HG03095 (cell line): Measurements from ENCODE around the gene EEFSEC.

Experiments used
- ATAC-seq: cut with Tn5 transposase; IDR thresholded peaks from one replicate; pipeline ENCODE4 v1.9.1; 2021; ENCODE audit warnings: moderate library complexity; ENCODE audit not compliant: unreplicated experiment

The EEFSEC gene

GRCh38 chr3:128311441-128311844, 158.2 kb downstream of the EEFSEC start:
- no peak for ATAC-seq

- ATAC-seq, result no peak
These were observed 159.0 kb downstream of the EEFSEC start for GRCh38 chr3:128312271-128312670.

- no peak for ATAC-seq
These were observed 159.9 kb downstream of the EEFSEC start for GRCh38 chr3:128313071-128313725.

DNA sequence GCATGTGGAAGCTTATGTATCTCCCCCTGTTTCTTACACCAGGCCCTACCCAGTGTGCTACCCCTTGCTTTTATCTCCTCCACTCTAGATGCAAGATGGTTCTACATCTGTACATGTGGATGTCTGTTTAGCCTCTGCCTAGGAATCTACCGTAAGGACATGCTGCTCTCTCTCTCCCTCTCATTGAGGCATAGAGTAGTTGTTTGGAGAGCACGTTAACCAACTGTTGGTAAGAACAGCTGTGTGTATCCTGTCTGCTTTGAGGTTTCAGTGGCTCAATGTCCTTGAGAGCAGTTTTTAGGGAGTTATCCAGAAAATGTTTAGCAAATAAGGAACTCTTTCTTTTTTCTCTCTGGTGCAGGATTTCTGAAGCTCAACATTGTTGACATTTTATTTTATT, 160.7 kb downstream of the EEFSEC start:
- ATAC-seq, result no peak

- ATAC-seq, result no peak
These were observed 162.0 kb downstream of the EEFSEC start for GRCh38 chr3:128315313-128315712.

- ATAC-seq, result no peak
These were observed 163.2 kb downstream of the EEFSEC start for GRCh38 chr3:128316481-128316891.

DNA sequence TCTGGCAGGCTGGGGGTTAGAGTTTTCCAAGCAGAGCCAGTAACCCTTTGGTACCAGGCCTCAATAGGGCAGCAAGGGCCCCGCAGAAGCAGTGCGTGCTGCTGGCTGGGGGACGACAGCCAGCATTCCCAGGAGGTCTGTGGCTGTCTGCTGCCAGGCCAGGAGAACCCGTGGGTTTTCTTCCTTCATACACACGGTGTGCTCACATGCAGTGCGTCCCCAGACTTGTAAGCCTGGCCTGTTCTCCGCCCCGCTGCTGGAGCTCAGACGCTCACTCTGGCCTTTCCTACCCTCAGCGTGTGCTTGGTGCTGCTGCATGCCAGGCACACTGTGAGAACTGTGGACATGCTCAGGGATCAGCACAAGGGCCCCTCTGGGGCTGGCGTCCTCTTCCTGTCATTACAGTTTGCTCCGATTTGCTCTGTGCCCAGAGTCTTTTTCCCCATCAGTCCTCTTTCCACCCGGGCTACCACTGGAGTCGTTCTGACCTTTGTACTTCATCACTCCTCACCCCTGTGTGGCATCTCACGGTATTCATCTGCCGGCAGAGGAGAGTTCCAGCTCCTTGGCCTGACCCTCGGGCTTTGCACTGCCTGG, 163.9 kb downstream of the EEFSEC start:
- no peak for ATAC-seq

DNA sequence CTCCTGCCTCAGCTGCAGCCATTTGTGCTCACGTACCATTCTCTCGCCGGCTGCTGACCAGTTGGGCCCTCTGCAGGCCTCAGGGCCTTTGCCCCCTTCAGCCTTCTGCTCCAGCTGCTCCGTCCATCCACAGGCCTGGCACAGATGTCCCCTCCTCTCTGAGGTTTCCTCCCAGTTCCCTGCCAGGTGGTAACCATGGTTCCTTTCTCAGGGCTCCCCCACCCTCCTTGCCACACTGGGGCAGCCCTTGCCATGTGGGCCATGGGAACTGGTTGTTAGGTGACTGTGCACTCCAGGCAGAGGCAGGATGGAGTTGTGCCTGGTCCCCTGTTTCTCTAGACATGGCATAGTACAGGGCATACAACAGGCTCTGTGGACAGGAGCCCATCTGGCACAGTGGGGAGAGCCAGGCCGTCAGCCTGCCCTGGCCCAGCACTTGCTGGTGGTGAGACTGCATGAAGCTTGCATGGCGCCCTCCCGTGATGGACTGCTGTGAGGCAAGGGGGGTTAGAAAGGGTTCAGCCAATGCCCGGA, 164.5 kb downstream of the EEFSEC start:
- ATAC-seq, result no peak

DNA sequence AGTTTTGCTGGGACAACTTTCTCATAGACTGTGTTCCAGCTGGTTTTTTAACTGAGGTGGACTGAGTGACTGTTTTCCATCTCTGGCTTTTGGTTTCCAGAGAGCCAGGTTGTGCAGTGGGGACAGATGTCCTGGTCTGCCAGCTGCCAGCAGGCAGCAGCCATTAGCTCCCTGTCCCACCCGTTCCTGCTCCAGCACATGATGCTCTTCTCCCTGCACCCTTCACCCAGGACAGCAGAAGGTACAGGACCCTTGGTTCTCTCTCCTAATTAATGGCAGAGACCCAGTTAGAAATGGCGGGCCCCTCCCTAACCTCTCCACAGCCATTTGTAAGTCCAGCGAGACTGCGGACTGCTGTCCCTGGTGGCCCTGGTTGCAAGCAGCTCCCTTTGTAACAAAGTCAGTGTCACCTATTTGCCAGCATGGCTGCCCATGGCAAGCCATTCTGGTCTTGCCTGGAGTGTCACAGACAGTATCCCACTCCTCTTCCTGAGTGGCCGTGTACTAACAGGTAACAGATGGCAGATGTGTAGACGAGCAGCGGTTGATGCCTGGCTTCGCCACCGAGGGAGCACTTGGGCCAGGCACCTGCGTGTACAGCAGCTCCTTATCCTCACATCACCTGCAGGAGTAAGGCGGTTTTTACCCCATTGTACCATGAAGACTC, 165.1 kb downstream of the EEFSEC start:
- ATAC-seq, result no peak

DNA sequence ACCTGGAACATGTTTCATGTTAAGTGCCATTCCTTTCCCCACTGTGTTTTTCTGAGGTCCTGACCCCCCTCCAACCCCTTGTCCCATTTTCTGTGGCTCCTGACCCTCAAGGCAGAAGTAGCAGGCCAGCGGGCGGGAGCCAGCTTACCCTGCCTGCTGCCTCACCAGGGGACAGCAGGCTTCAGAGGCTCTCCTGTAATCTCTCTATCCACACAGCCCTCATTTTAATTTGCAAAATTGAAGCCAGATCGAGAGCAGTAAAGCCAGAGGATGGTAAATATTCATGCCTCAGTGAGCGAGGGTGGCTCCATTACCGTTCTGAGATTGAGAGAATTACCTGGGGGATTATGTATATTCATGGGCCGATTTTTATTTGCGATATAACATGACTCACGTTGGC, 165.8 kb downstream of the EEFSEC start:
- no peak for ATAC-seq

GRCh38 chr3:128319741-128320141, 166.5 kb downstream of the EEFSEC start:
- ATAC-seq, result no peak

DNA sequence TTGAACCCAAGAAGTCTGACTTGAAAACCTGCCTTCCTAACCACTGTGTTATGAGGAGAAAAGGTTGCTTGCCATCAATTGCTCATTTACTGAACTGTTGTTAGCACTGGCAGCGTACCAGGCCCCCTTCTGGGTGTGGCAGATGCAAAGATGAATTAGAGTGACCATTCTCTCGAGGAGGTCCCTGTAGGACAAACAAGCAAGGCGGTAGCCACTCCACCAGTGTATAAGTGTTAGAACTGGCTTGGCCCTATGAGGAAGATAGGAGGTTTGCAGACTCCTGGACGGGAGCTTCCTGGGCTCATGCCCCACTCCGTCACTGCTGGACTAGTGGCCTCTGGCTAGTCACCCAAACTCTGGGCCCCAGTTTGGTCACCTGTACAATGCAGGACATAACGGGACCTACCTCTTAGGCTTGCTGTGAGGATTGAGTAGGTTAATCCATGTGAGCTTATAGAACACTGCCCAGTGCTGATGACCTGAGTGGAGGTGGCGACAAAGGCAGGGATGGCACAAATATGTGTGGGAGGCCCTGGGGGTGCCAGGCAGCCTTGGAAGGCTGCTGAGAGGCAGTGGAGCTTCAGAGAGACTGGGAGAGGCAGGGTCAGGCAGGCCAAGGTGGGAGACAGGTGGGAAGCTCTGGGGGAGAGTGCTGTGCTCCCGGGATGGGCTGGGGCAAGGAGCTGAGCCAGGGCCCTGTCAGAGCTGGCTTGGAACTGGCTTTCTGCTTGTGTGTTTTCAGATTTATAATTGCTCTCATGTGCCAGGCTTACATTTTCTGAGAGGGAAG, 167.5 kb downstream of the EEFSEC start:
- no peak for ATAC-seq

DNA sequence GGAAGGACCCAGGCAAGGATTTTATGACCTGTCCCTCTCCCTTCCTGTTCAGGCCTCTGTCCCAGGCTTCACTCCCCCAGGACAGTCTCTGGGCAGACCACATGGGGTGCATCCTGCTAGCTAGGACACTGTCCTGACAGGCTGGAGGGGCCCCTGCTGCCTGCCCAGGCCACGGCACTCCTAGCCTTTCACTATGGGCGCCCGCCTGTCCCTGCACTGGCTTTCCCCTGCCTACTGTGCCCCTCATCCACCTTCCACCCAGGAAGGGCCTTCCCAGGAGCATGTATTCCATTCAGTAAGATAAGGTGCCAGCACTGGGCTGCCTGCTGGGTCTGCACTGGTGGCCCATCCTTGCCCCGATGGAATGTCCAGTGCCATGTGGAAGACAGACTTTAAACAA, 168.1 kb downstream of the EEFSEC start:
- no peak for ATAC-seq

DNA sequence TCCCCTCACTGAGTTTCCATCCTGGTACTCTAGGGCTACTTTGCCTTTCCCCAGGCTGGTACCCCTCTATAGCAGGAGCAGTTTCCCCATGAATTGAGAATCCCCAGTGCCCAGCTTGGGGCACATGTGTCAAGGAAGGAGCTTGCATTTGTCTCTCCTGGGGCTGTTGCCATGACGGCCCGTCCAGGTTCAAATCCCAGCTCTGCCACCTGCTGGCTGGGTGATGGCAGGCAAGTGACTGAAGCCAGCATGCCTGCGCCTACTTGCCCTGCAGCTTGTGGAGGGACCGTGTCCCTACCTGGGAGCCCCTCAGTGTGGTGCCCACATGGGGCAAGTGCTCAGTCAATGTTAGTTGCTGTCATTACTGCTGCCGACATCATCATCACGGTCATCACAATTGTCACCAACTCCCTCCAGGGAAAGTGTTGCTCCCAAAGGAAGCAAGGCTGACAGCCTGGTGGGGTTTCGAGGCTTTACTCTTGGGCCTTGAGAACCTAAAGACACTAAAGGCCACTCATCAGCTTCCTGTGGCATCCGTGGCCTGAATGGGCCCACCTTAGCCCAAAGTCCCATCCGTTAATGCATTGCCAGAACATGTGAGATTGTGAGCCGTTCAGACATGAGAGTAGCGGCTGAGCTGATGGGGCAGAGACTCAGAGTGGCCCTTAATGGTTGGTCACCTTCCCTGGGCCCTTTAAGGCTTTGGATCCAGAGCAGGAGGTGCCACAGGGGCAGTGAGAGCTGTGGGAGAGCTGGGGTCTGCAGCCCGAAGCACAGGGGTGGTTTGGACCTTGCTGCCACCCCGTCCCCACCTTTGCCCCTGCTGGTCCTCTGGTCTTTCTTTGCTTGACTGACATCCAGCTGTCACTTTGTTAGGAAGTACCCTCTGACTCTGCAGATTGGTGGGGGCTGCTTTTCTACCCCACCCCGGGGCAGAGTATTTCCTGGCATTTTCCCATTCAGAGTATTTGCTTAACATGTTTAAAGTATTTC, 169.0 kb downstream of the EEFSEC start:
- ATAC-seq, result no peak

DNA sequence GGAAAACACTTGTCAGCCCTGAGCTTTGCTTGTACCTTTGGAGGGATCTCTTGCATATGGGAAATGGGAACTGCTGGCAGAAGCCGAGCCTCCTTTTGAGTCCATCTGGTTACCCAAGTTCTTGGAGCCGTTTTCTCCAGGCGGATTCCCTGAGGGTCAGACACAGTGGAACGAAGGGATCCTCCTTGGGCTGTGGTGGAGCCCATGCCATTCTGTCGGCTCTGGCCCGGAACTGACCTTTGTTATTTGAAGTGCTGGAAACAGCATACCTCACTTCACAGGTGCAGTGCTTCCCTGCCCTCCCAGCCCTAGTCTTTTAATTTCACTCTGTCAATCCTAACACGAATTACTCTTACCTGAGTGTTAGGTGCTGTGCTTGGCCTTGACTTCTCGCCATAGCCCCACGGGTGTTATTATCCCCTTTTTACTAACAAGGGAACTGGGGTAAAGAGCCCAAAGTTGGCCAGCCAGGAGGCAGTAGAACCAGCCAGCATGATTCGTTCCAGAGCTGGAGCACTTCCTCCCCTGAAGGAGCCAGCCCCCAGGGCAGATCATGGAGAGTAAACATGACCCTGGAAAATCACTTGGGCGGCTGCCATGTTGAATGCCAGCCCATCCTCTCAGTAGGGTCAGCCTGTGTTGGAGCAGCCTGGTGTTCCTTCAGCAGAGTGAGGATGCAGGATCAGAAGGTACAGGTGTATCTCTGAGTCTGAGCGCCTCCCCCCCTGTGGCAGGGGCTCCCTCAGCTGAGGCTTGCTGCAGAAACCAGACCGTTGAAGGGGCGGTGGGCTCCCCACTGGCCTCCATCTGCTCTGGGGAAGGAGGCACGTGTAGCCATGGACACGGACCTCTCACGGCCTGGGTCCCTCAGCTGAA, 170.2 kb downstream of the EEFSEC start:
- ATAC-seq, result no peak

- no peak for ATAC-seq
These were observed 171.8 kb downstream of the EEFSEC start for GRCh38 chr3:128324911-128325592.

- ATAC-seq, result no peak
These were observed 173.0 kb downstream of the EEFSEC start for GRCh38 chr3:128326051-128326823.

- no peak for ATAC-seq
These were observed 174.3 kb downstream of the EEFSEC start for GRCh38 chr3:128327606-128328031.
